Measurements from ENCODE around the gene FEZF2. TPM values are rescaled to one million over a fixed set of nuclear protein-coding genes. Genes with fewer than 3 reads are reported as not detected.

Gene FEZF2
- total RNA-seq (not detected), total RNA-seq (0 reads per million in 2 donors)

GRCh38 chr3:62373215-62373614 lies at the start of gene FEZF2:
TSS of gene FEZF2 (minus strand) at chr3:62373550. CDS start at chr3:62372868, 682 bp downstream.
- H3K9me3 ChIP-seq (ENCODE audit: control insufficient read depth, low read length, poor library complexity, severe bottlenecking), result no peaks in the 10 kb centered on the region
- no peak for ATAC-seq
- no peak for DNase-seq
- H3K36me3 Mint-ChIP-seq (ENCODE audit: low read depth), result no peaks in the 10 kb centered on the region
- H3K27ac Mint-ChIP-seq, result no peak within 1 kb of the TSS
- peaks cover 82% of the 10 kb centered on the region for H3K27me3 Mint-ChIP-seq
- H3K4me1 Mint-ChIP-seq, result no peaks in the 10 kb centered on the region
- H3K4me3 Mint-ChIP-seq, result peak within 1 kb of the TSS; percentile 5

- DNase-seq (no peak), ATAC-seq (no peak)
- no peaks in the 10 kb centered on the region for H3K9me3 ChIP-seq (ENCODE audit: control insufficient read depth, low read length, poor library complexity, severe bottlenecking)
- no peaks in the 10 kb centered on the region for H3K36me3 Mint-ChIP-seq (ENCODE audit: low read depth)
- no peaks in the 10 kb centered on the region for H3K4me1 Mint-ChIP-seq
- no peak overlapping the region for H3K27ac Mint-ChIP-seq
- no peak overlapping the region for H3K4me3 Mint-ChIP-seq
- peaks cover 4% of the 10 kb centered on the region for H3K27me3 Mint-ChIP-seq
Observed at GRCh38 chr3:62421207-62421606, 47.9 kb upstream of the FEZF2 start.

GRCh38 chr3:62416144-62416543 lies 42.8 kb upstream of the FEZF2 start:
- Mint-ChIP-seq H3K4me1 (no peaks in the 10 kb centered on the region), H3K27me3 (peaks cover 4% of the 10 kb centered on the region), H3K4me3 (no peak overlapping the region), H3K27ac (no peak overlapping the region), H3K36me3 (ENCODE audit: low read depth) (no peaks in the 10 kb centered on the region)
- ATAC-seq (no peak), DNase-seq (no peak)
- no peaks in the 10 kb centered on the region for H3K9me3 ChIP-seq (ENCODE audit: control insufficient read depth, low read length, poor library complexity, severe bottlenecking)

- no peaks in the 10 kb centered on the region for H3K4me1 Mint-ChIP-seq
- peaks cover 4% of the 10 kb centered on the region for H3K27me3 Mint-ChIP-seq
- no peaks in the 10 kb centered on the region for H3K9me3 ChIP-seq (ENCODE audit: control insufficient read depth, low read length, poor library complexity, severe bottlenecking)
- H3K36me3 Mint-ChIP-seq (ENCODE audit: low read depth), result no peaks in the 10 kb centered on the region
- H3K4me3 Mint-ChIP-seq, result no peak overlapping the region
- no peak overlapping the region for H3K27ac Mint-ChIP-seq
- DNase-seq, result no peak
- no peak for ATAC-seq
Observed at GRCh38 chr3:62415312-62415801, 42.0 kb upstream of the FEZF2 start.

GRCh38 chr3:62414786-62415185 lies 41.4 kb upstream of the FEZF2 start:
- ATAC-seq (no peak), DNase-seq (no peak)
- Mint-ChIP-seq H3K4me3 (no peak overlapping the region), H3K27me3 (peaks cover 4% of the 10 kb centered on the region), H3K36me3 (ENCODE audit: low read depth) (no peaks in the 10 kb centered on the region), H3K4me1 (no peaks in the 10 kb centered on the region), H3K27ac (no peak overlapping the region)
- no peaks in the 10 kb centered on the region for H3K9me3 ChIP-seq (ENCODE audit: control insufficient read depth, low read length, poor library complexity, severe bottlenecking)

- Mint-ChIP-seq H3K27me3 (no peaks in the 10 kb centered on the region), H3K27ac (no peak overlapping the region), H3K4me1 (no peaks in the 10 kb centered on the region), H3K36me3 (ENCODE audit: low read depth) (no peaks in the 10 kb centered on the region), H3K4me3 (no peak overlapping the region)
- no peaks in the 10 kb centered on the region for H3K9me3 ChIP-seq (ENCODE audit: control insufficient read depth, low read length, poor library complexity, severe bottlenecking)
- DNase-seq (no peak), ATAC-seq (no peak)
Observed at GRCh38 chr3:62413687-62414086, 40.3 kb upstream of the FEZF2 start.

- no peak overlapping the region for H3K4me3 Mint-ChIP-seq
- H3K27ac Mint-ChIP-seq, result no peak overlapping the region
- no peaks in the 10 kb centered on the region for H3K9me3 ChIP-seq (ENCODE audit: control insufficient read depth, low read length, poor library complexity, severe bottlenecking)
- DNase-seq (no peak), ATAC-seq (no peak)
- H3K36me3 Mint-ChIP-seq (ENCODE audit: low read depth), result no peaks in the 10 kb centered on the region
- H3K27me3 Mint-ChIP-seq, result peaks cover 10% of the 10 kb centered on the region
- no peaks in the 10 kb centered on the region for H3K4me1 Mint-ChIP-seq
Observed at GRCh38 chr3:62406945-62407344, 33.6 kb upstream of the FEZF2 start.

- ATAC-seq (no peak), DNase-seq (no peak)
- Mint-ChIP-seq H3K27ac (no peak overlapping the region), H3K27me3 (peaks cover 14% of the 10 kb centered on the region), H3K4me1 (no peaks in the 10 kb centered on the region), H3K36me3 (ENCODE audit: low read depth) (no peaks in the 10 kb centered on the region), H3K4me3 (no peak overlapping the region)
- H3K9me3 ChIP-seq (ENCODE audit: control insufficient read depth, low read length, poor library complexity, severe bottlenecking), result no peaks in the 10 kb centered on the region
Observed at GRCh38 chr3:62405566-62405965, 32.2 kb upstream of the FEZF2 start.

GRCh38 chr3:62405135-62405534 lies 31.8 kb upstream of the FEZF2 start:
- Mint-ChIP-seq H3K27ac (no peak overlapping the region), H3K27me3 (peaks cover 14% of the 10 kb centered on the region), H3K36me3 (ENCODE audit: low read depth) (no peaks in the 10 kb centered on the region), H3K4me1 (no peaks in the 10 kb centered on the region), H3K4me3 (no peak overlapping the region)
- no peak for DNase-seq
- no peak for ATAC-seq
- H3K9me3 ChIP-seq (ENCODE audit: control insufficient read depth, low read length, poor library complexity, severe bottlenecking), result no peaks in the 10 kb centered on the region

- H3K27me3 Mint-ChIP-seq, result peaks cover 14% of the 10 kb centered on the region
- H3K4me1 Mint-ChIP-seq, result no peaks in the 10 kb centered on the region
- H3K36me3 Mint-ChIP-seq (ENCODE audit: low read depth), result no peaks in the 10 kb centered on the region
- no peak for DNase-seq
- H3K9me3 ChIP-seq (ENCODE audit: control insufficient read depth, low read length, poor library complexity, severe bottlenecking), result no peaks in the 10 kb centered on the region
- no peak overlapping the region for H3K4me3 Mint-ChIP-seq
- ATAC-seq, result no peak
- no peak overlapping the region for H3K27ac Mint-ChIP-seq
Observed at GRCh38 chr3:62404321-62404720, 31.0 kb upstream of the FEZF2 start.

- H3K36me3 Mint-ChIP-seq (ENCODE audit: low read depth), result no peaks in the 10 kb centered on the region
- no peak for ATAC-seq
- H3K27ac Mint-ChIP-seq, result no peak overlapping the region
Observed at GRCh38 chr3:62403765-62404164, 30.4 kb upstream of the FEZF2 start.

GRCh38 chr3:62392626-62393292 lies 19.4 kb upstream of the FEZF2 start:
- no peaks in the 10 kb centered on the region for H3K9me3 ChIP-seq (ENCODE audit: control insufficient read depth, low read length, poor library complexity, severe bottlenecking)
- Mint-ChIP-seq H3K4me3 (no peak overlapping the region), H3K36me3 (ENCODE audit: low read depth) (peaks cover 2% of the 10 kb centered on the region), H3K4me1 (no peaks in the 10 kb centered on the region), H3K27me3 (no peaks in the 10 kb centered on the region), H3K27ac (no peak overlapping the region)
- DNase-seq, result no peak
- no peak for ATAC-seq

More at GRCh38 chr3:62403765-62404164, 30.4 kb upstream of the FEZF2 start:
- H3K4me1 Mint-ChIP-seq, result no peaks in the 10 kb centered on the region
- H3K9me3 ChIP-seq (ENCODE audit: control insufficient read depth, low read length, poor library complexity, severe bottlenecking), result no peaks in the 10 kb centered on the region
- DNase-seq, result no peak
- H3K27me3 Mint-ChIP-seq, result peaks cover 14% of the 10 kb centered on the region
- H3K4me3 Mint-ChIP-seq, result no peak overlapping the region

GRCh38 chr3:62387251-62387650 lies 13.9 kb upstream of the FEZF2 start:
- Mint-ChIP-seq H3K27ac (no peak overlapping the region), H3K4me3 (no peak overlapping the region), H3K4me1 (no peaks in the 10 kb centered on the region), H3K36me3 (ENCODE audit: low read depth) (peaks cover 2% of the 10 kb centered on the region), H3K27me3 (peaks cover under 1% of the 10 kb centered on the region)
- no peak for DNase-seq
- ATAC-seq, result no peak
- no peaks in the 10 kb centered on the region for H3K9me3 ChIP-seq (ENCODE audit: control insufficient read depth, low read length, poor library complexity, severe bottlenecking)

GRCh38 chr3:62379321-62379798 lies 6.0 kb upstream of the FEZF2 start:
- ATAC-seq, result no peak
- H3K27me3 Mint-ChIP-seq, result peaks cover 73% of the 10 kb centered on the region
- H3K9me3 ChIP-seq (ENCODE audit: control insufficient read depth, low read length, poor library complexity, severe bottlenecking), result no peaks in the 10 kb centered on the region
- no peaks in the 10 kb centered on the region for H3K36me3 Mint-ChIP-seq (ENCODE audit: low read depth)
- H3K27ac Mint-ChIP-seq, result no peak overlapping the region
- H3K4me1 Mint-ChIP-seq, result peaks cover 3% of the 10 kb centered on the region
- H3K4me3 Mint-ChIP-seq, result no peak overlapping the region
- DNase-seq, result no peak
